Activated naive CD4-positive, alpha-beta T cell treated with anti-CD3 and anti-CD28 coated beads, Interleukin-2, amount 10 ng/mL, durations not matched to agents 7 days and 5 days (primary cell): ENCODE measurements around the gene FHL1.
A peak's percentile ranks its signal among the peaks of the same experiment; 100 is the strongest.
"Not testable (repeated sequence)": the region's sequence is repeated elsewhere in the genome, so short reads cannot be mapped to it uniquely, and the experiment has no call there.

Experiments used
- CTCF ChIA-PET: fragments of 350-600 bp; sonication (Branson Sonifier 250); formaldehyde crosslinking; loops from one replicate; lab custom pipeline; 2021; ENCODE audit warnings: antibody characterized with exemption; lab: Charles Lee
- DNase-seq: peaks from one replicate; pipeline ENCODE4 v3.0.0-alpha.2; 2020
- H3K27ac Mint-ChIP-seq: one replicate; pipeline ENCODE4 v1.8.0; 2021; ENCODE audit warnings: mild to moderate bottlenecking, moderate library complexity, mixed read lengths
- H3K27me3 Mint-ChIP-seq: one replicate; pipeline ENCODE4 v1.8.0; 2021; ENCODE audit warnings: mild to moderate bottlenecking, mixed read lengths
- H3K36me3 Mint-ChIP-seq: one replicate; pipeline ENCODE4 v1.8.0; 2021; ENCODE audit warnings: mixed read lengths
- H3K4me1 Mint-ChIP-seq: one replicate; pipeline ENCODE4 v1.8.0; 2021; ENCODE audit warnings: mixed read lengths
- H3K4me3 Mint-ChIP-seq: one replicate; pipeline ENCODE4 v1.8.0; 2021; ENCODE audit warnings: mild to moderate bottlenecking, moderate library complexity, mixed read lengths
- H3K9me3 Mint-ChIP-seq: one replicate; pipeline ENCODE4 v1.8.0; 2021; ENCODE audit warnings: mixed read lengths

FHL1 gene

GRCh38 chrX:136211766-136212556 is 64.6 kb downstream of the FHL1 start:
- Mint-ChIP-seq H3K4me1 (peaks cover 3% of the 10 kb centered on the region), H3K9me3 (no peaks in the 10 kb centered on the region), H3K4me3 (no peak overlapping the region), H3K27ac (no peak overlapping the region), H3K36me3 (peaks cover 5% of the 10 kb centered on the region), H3K27me3 (no peaks in the 10 kb centered on the region)
- CTCF ChIA-PET: no interaction called here
- no peak for DNase-seq

GRCh38 chrX:136212557-136213111 is 65.3 kb downstream of the FHL1 start:
- Mint-ChIP-seq H3K27ac (no peak overlapping the region), H3K36me3 (peaks cover 6% of the 10 kb centered on the region)
- CTCF ChIA-PET: no interaction called here

GRCh38 chrX:136214551-136214950 is 67.2 kb downstream of the FHL1 start:
- CTCF ChIA-PET: no interaction called here
- H3K27me3 Mint-ChIP-seq: no peaks in the 10 kb centered on the region
- H3K9me3 Mint-ChIP-seq: no peaks in the 10 kb centered on the region
- H3K27ac Mint-ChIP-seq: peak overlapping the region; percentile 28
- peaks cover 16% of the 10 kb centered on the region for H3K36me3 Mint-ChIP-seq
- DNase-seq: no peak
- no peak overlapping the region for H3K4me3 Mint-ChIP-seq
- peaks cover 16% of the 10 kb centered on the region for H3K4me1 Mint-ChIP-seq

More at GRCh38 chrX:136212557-136213111, 65.3 kb downstream of the FHL1 start:
- H3K27me3 Mint-ChIP-seq: no peaks in the 10 kb centered on the region
- peaks cover 10% of the 10 kb centered on the region for H3K4me1 Mint-ChIP-seq
- DNase-seq: no peak
- H3K4me3 Mint-ChIP-seq: no peak overlapping the region
- H3K9me3 Mint-ChIP-seq: no peaks in the 10 kb centered on the region

DNA sequence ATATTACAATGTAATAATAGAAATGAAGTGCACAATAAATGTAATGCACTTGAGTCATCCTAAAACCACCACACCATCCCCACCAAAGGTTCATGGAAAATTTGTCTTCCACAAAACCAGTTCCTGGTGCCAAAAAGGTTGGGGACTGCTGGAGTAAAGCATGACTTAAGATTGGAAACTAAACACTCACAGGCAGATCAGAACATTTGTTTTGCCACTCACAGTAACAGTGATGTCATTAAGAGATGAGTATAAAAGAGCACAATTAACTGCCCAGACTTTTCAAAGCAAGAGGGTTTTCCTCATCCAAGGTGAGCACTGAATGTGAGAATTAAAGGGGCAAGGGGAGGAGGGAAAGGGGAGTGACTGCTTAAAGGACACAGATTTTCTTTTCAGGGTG is 68.2 kb downstream of the FHL1 start:
- Mint-ChIP-seq H3K4me3 (no peak overlapping the region), H3K9me3 (no peaks in the 10 kb centered on the region), H3K27ac (no peak overlapping the region), H3K27me3 (no peaks in the 10 kb centered on the region), H3K4me1 (peaks cover 20% of the 10 kb centered on the region), H3K36me3 (peaks cover 21% of the 10 kb centered on the region)
- DNase-seq: no peak
- CTCF ChIA-PET: no interaction called here

DNA sequence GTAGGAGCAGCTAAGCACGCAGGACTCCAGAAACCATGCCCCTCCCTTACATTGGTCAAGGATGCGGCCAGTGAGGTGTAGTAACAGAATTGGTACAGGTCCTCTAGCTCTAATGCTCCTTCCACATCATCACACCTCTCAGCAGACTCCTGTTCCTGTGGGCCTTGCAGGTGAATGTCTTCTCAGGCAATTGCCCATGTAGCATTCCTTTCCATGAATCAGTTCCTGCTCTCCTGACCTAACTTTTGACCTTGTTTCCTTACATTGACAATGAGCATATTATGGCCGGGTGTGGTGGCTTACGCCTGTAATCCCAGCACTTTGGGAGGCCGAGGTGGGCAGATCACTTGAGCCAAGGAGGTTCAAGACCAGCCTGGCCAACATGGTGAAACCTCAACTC is 72.6 kb downstream of the FHL1 start:
- H3K4me1 Mint-ChIP-seq: peaks cover 24% of the 10 kb centered on the region
- no peak for DNase-seq
- H3K9me3 Mint-ChIP-seq: no peaks in the 10 kb centered on the region
- no peaks in the 10 kb centered on the region for H3K27me3 Mint-ChIP-seq
- CTCF ChIA-PET: interaction anchor here (0.7 kb wide), 1 partner anchor 58 kb away, joined by 3 read pairs; no protein-coding TSS in a partner anchor
- H3K4me3 Mint-ChIP-seq: no peak overlapping the region
- H3K27ac Mint-ChIP-seq: no peak overlapping the region
- H3K36me3 Mint-ChIP-seq: peaks cover 34% of the 10 kb centered on the region

DNA sequence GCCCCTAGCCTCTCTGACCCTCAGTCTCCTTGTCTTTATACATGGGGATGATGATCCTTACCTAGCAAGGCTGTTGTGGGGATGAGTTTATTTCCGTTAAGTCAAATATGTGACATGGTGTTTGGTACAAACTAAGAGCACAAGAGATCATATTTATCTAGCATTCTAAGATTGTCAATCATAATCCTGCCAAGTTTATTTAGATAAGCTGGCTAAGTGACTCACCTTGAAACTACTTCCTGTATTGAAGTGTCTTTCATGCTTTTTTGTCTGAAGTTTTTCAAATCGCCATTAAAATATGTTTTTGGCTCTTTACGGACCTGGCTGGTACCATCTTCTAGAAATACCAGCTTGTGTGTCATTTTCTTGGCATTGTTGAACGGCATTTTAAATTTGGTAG is 73.2 kb downstream of the FHL1 start:
- peaks cover 38% of the 10 kb centered on the region for H3K36me3 Mint-ChIP-seq
- CTCF ChIA-PET: no interaction called here

DNA sequence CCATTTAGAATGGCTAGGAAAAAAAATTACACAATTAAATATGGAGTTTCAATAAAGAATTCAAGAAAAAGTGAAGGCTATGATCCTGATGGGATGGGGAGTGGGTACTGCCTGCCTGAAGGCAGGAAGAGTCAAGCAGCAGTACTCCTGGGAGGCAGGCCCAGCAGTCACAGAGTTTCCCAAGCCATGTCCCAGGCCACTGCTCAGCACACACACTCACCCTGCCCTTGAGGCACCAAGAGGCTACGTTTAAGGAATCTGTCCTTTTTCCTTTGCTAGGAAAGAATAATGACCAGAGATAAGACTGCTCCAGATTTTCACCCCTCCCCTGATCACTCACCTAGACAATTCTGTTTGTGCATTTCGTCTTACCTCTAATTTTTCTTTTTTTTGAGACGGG is 73.6 kb downstream of the FHL1 start:
- peaks cover 24% of the 10 kb centered on the region for H3K4me1 Mint-ChIP-seq
- H3K27ac Mint-ChIP-seq: peak overlapping the region; percentile 49
- no peak overlapping the region for H3K4me3 Mint-ChIP-seq
- no peak for DNase-seq
- H3K27me3 Mint-ChIP-seq: no peaks in the 10 kb centered on the region
- H3K9me3 Mint-ChIP-seq: no peaks in the 10 kb centered on the region
- CTCF ChIA-PET: no interaction called here
- H3K36me3 Mint-ChIP-seq: peaks cover 39% of the 10 kb centered on the region

More for the DNA sequence above, 73.2 kb downstream of the FHL1 start:
- H3K27me3 Mint-ChIP-seq: no peaks in the 10 kb centered on the region
- no peak for DNase-seq
- H3K27ac Mint-ChIP-seq: peak overlapping the region; percentile 49
- H3K4me3 Mint-ChIP-seq: no peak overlapping the region
- no peaks in the 10 kb centered on the region for H3K9me3 Mint-ChIP-seq
- H3K4me1 Mint-ChIP-seq: peaks cover 24% of the 10 kb centered on the region

- Mint-ChIP-seq H3K27ac (no peak overlapping the region), H3K4me3 (no peak overlapping the region), H3K36me3 (peaks cover 44% of the 10 kb centered on the region), H3K4me1 (peaks cover 23% of the 10 kb centered on the region), H3K27me3 (no peaks in the 10 kb centered on the region), H3K9me3 (no peaks in the 10 kb centered on the region)
- CTCF ChIA-PET: no interaction called here
- no peak for DNase-seq
These were observed 74.6 kb downstream of the FHL1 start for GRCh38 chrX:136221851-136222513.

- Mint-ChIP-seq H3K9me3 (no peaks in the 10 kb centered on the region), H3K27ac (peak overlapping the region; percentile 62), H3K36me3 (peaks cover 36% of the 10 kb centered on the region), H3K27me3 (no peaks in the 10 kb centered on the region), H3K4me1 (peaks cover 26% of the 10 kb centered on the region), H3K4me3 (no peak overlapping the region)
- DNase-seq: no peak
- CTCF ChIA-PET: interaction anchor here (0.7 kb wide), 1 partner anchor 41 kb away, joined by 3 read pairs; no protein-coding TSS in a partner anchor
These were observed 79.7 kb downstream of the FHL1 start for GRCh38 chrX:136227074-136227473.

- Mint-ChIP-seq H3K36me3 (peaks cover 36% of the 10 kb centered on the region), H3K4me3 (no peak overlapping the region), H3K9me3 (no peaks in the 10 kb centered on the region), H3K4me1 (peaks cover 27% of the 10 kb centered on the region), H3K27ac (peak overlapping the region; percentile 85), H3K27me3 (no peaks in the 10 kb centered on the region)
- CTCF ChIA-PET: interaction anchor here (0.7 kb wide), 1 partner anchor 40 kb away, joined by 3 read pairs; no protein-coding TSS in a partner anchor
- DNase-seq: peak; percentile 30
These were observed 80.9 kb downstream of the FHL1 start for GRCh38 chrX:136227948-136228838.

GRCh38 chrX:136228839-136229207 is 81.5 kb downstream of the FHL1 start:
- Mint-ChIP-seq H3K27ac (peak overlapping the region; percentile 85), H3K4me3 (no peak overlapping the region), H3K4me1 (peaks cover 27% of the 10 kb centered on the region), H3K27me3 (no peaks in the 10 kb centered on the region), H3K9me3 (no peaks in the 10 kb centered on the region), H3K36me3 (peaks cover 34% of the 10 kb centered on the region)
- CTCF ChIA-PET: interaction anchor here (0.6 kb wide), 1 partner anchor 164 kb away, joined by 3 read pairs; no protein-coding TSS in a partner anchor
- DNase-seq: no peak

DNA sequence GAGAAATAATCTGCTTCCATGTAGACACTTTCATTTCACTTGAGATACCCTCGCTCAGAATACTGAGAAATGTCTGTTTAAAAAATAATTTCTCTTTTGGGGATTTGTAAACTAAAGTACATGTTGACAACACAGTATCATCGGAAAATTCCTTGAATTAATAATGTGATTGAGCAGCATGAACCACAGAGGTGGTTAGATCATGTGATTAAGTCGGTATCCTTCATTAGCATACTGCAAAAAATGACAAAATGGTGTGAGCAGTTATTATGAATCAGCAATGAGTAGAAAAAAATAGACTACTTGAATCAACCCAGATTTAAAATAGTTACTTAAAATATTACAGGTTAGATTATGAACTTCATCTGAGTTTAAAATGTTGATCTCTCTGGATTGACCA is 89.7 kb downstream of the FHL1 start:
- Mint-ChIP-seq H3K27ac (no peak overlapping the region), H3K27me3 (no peaks in the 10 kb centered on the region), H3K4me3 (no peak overlapping the region), H3K36me3 (peaks cover 28% of the 10 kb centered on the region), H3K4me1 (peaks cover under 1% of the 10 kb centered on the region), H3K9me3 (no peaks in the 10 kb centered on the region)
- CTCF ChIA-PET: no interaction called here
- DNase-seq: no peak

DNA sequence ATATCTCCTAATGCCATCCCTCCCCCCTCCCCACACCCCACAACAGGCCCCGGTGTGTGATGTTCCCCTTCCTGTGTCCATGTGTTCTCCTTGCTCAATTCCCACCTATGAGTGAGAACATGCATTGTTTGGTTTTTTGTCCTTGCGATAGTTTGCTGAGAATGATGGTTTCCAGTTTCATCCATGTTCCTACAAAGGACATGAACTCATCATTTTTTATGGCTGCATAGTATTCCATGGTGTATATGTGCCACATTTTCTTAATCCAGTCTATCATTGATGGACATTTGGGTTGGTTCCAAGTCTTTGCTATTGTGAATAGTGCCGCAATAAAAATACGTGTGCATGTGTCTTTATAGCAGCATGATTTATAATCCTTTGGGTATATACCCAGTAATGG is 90.5 kb downstream of the FHL1 start:
- H3K27ac Mint-ChIP-seq, H3K4me3 Mint-ChIP-seq, DNase-seq, CTCF ChIA-PET, H3K27me3 Mint-ChIP-seq, H3K4me1 Mint-ChIP-seq, H3K9me3 Mint-ChIP-seq: not testable (repeated sequence)
- H3K36me3 Mint-ChIP-seq: peaks cover 33% of the 10 kb centered on the region

DNA sequence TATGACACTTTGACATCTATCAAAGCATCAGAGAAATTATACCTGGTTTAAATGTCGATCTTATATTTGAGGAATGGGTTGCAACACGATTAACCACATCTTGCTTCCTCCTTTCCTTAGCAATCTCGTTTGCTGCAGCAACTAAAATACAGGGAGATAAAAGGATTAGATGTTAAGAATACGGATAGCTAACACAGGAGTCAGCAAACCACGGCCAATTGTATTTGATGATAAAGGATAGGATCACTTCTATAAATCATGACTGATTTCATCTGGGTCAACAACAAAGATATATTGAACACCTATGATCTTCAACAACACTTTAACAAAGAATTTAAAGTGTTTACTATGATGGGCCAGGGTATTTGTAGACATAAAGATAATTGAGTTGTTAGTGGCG is 98.9 kb downstream of the FHL1 start:
- Mint-ChIP-seq H3K9me3 (no peaks in the 10 kb centered on the region), H3K27ac (no peak overlapping the region), H3K36me3 (peaks cover 21% of the 10 kb centered on the region), H3K27me3 (no peaks in the 10 kb centered on the region), H3K4me1 (peaks cover 12% of the 10 kb centered on the region), H3K4me3 (no peak overlapping the region)
- CTCF ChIA-PET: interaction anchor here (0.6 kb wide), 1 partner anchor 23 kb away, joined by 3 read pairs; no protein-coding TSS in a partner anchor
- no peak for DNase-seq
